Activated B cell treated with CpG ODN at 0.5 μM for 24 hours (primary cell): ENCODE results near the gene ERBB3. TPM values are rescaled to one million over a fixed set of nuclear protein-coding genes. Genes with fewer than 3 reads are reported as not detected.

Experiments
- ATAC-seq: fragments of 200-7000 bp; cut with Tn5 transposase; one replicate; pipeline ENCODE4 v1.10.0; 2021; ENCODE audit warnings: low read depth, mild to moderate bottlenecking, moderate library complexity
- CTCF ChIA-PET: fragments of 350-600 bp; sonication (Branson Sonifier 250); formaldehyde crosslinking; loops from one replicate; lab custom pipeline; 2021; ENCODE audit warnings: antibody characterized with exemption; lab: Charles Lee
- POLR2A ChIA-PET: fragments of 350-600 bp; sonication (Branson Sonifier 250); formaldehyde crosslinking; loops from one replicate; lab custom pipeline; 2021; ENCODE audit warnings: antibody characterized with exemption; lab: Charles Lee
- DNase-seq: peaks from one replicate; pipeline ENCODE4 v3.0.0; 2022
- H3K27ac Mint-ChIP-seq: one replicate; pipeline ENCODE4 v1.8.0; 2020; ENCODE audit warnings: mixed read lengths
- H3K27me3 Mint-ChIP-seq: one replicate; pipeline ENCODE4 v1.8.0; 2021; ENCODE audit warnings: mixed read lengths
- H3K36me3 Mint-ChIP-seq: one replicate; pipeline ENCODE4 v1.8.0; 2021; ENCODE audit warnings: low read depth, mixed read lengths
- H3K4me1 Mint-ChIP-seq: one replicate; pipeline ENCODE4 v1.8.0; 2021; ENCODE audit warnings: mixed read lengths
- H3K4me3 Mint-ChIP-seq: one replicate; pipeline ENCODE4 v1.8.0; 2020; ENCODE audit warnings: mild to moderate bottlenecking, mixed read lengths
- H3K9me3 Mint-ChIP-seq: one replicate; pipeline ENCODE4 v1.8.0; 2020; ENCODE audit warnings: mixed read lengths
- CTCF ChIP-seq: fragments of 200-600 bp; IDR thresholded peaks from one replicate; pipeline ENCODE4 v1.8.0; 2022; ENCODE audit warnings: antibody characterized with exemption, mild to moderate bottlenecking
- intact Hi-C: fragments of 100-400 bp; cut with micrococcal nuclease; formaldehyde crosslinking; loops from one replicate; pipeline ENCODE4 v1.15.1; 2024
- total RNA-seq: library from RNA; stranded (reverse); gene quantifications from 2 replicates; pipeline ENCODE4 v1.2.3, GENCODE V29; 2022

Gene ERBB3
- total RNA-seq, 1 donor from 2014 or later, result not detected

GRCh38 chr12:56134897-56135296 lies 54.9 kb downstream of the ERBB3 start:
- POLR2A ChIA-PET, result interaction anchor here (0.7 kb wide), 1 partner anchor 96 kb away, joined by 4 read pairs; no protein-coding TSS in a partner anchor
- ATAC-seq (no peak), DNase-seq (no peak)
- CTCF ChIA-PET, result no interaction called here
- no peak for TF ChIP-seq CTCF
- no peak overlapping the region for H3K4me3 Mint-ChIP-seq
- no peak overlapping the region for H3K27ac Mint-ChIP-seq
- H3K27me3 Mint-ChIP-seq, result no peaks in the 10 kb centered on the region
- intact Hi-C loops, result no loop called here
- H3K36me3 Mint-ChIP-seq, result peaks cover 85% of the 10 kb centered on the region
- peaks cover 25% of the 10 kb centered on the region for H3K4me1 Mint-ChIP-seq
- H3K9me3 Mint-ChIP-seq, result no peaks in the 10 kb centered on the region

GRCh38 chr12:56137853-56138571 lies 58.0 kb downstream of the ERBB3 start:
- ATAC-seq (no peak), DNase-seq (no peak)
- intact Hi-C loops, result no loop called here
- POLR2A ChIA-PET, result interaction anchor here (0.6 to 2.6 kb wide), 3 partner anchors 10 to 1322 kb away, joined by 3 to 19 read pairs (median 7); partner anchors contain the start of genes ESYT1 and MYL6B
- CTCF ChIA-PET, result interaction anchor here (1.3 kb wide), 1 partner anchor 10 kb away, joined by 4 read pairs; the partner anchor contains the start of gene ESYT1
- H3K27ac Mint-ChIP-seq, result no peak overlapping the region
- no peaks in the 10 kb centered on the region for H3K9me3 Mint-ChIP-seq
- H3K4me3 Mint-ChIP-seq, result no peak overlapping the region
- H3K27me3 Mint-ChIP-seq, result no peaks in the 10 kb centered on the region
- peaks cover 4% of the 10 kb centered on the region for H3K4me1 Mint-ChIP-seq
- TF ChIP-seq CTCF, result no peak
- H3K36me3 Mint-ChIP-seq, result peaks cover 85% of the 10 kb centered on the region

DNA sequence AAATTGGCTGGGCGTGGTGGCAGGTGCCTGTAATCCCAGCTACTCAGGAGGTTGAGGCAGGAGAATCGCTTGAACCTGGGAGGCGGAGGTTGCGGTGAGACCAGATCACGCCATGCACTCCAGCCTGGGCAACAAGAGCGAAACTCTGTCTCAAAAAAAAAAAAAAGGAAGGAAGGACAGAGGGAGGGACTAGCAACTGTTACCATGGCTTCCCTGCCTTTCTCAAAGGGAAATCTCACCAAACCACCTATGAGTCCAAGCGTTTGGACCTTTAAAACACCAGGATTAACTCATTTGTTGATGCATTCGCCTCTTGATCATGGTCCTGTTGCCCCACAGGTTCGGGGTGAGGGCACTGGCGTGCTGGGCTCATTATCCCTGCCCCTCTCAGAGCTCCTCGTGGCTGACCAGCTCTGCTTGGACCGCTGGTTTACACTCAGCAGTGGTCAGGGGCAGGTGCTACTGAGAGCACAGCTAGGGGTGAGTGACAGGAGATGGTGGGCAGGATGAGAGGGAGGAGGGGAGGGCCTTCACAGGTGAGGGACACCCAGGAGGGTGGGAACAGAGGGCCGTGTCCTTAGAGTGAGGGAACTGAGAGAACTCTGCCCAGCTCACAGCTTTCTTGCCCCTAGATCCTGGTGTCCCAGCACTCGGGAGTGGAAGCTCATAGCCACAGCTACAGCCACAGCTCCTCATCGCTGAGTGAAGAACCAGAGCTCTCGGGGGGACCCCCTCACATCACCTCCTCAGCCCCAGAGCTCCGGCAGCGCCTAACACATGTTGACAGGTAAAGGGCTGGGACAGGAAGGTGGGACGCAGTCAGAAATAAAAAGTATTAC lies 62.2 kb downstream of the ERBB3 start:
- no peak for TF ChIP-seq CTCF
- Mint-ChIP-seq H3K9me3 (no peaks in the 10 kb centered on the region), H3K27me3 (no peaks in the 10 kb centered on the region), H3K27ac (peak overlapping the region; percentile 8), H3K4me1 (peaks cover 15% of the 10 kb centered on the region), H3K4me3 (no peak overlapping the region), H3K36me3 (peaks cover 79% of the 10 kb centered on the region)
- no peak for ATAC-seq
- DNase-seq, result no peak
- intact Hi-C loops, result no loop called here
- ChIA-PET CTCF (no interaction called here), POLR2A (interaction anchor here (0.6 to 1.8 kb wide), 6 partner anchors 9 to 253 kb away, joined by 3 to 16 read pairs (median 4); partner anchors contain the start of gene MYL6)

GRCh38 chr12:56143217-56143616 lies 63.3 kb downstream of the ERBB3 start:
- intact Hi-C loops, result no loop called here
- Mint-ChIP-seq H3K36me3 (peaks cover 68% of the 10 kb centered on the region), H3K27ac (peak overlapping the region; percentile 20), H3K4me3 (no peak overlapping the region), H3K9me3 (no peaks in the 10 kb centered on the region), H3K27me3 (no peaks in the 10 kb centered on the region), H3K4me1 (peaks cover 15% of the 10 kb centered on the region)
- peak; percentile 34 for ATAC-seq
- no peak for TF ChIP-seq CTCF
- POLR2A ChIA-PET, result interaction anchor here (0.6 to 1.2 kb wide), 4 partner anchors 13 to 44 kb away, joined by 3 read pairs; partner anchors contain the start of gene ESYT1
- CTCF ChIA-PET, result interaction anchor here (1.4 to 1.6 kb wide), 2 partner anchors 13 to 17 kb away, joined by 3 read pairs; no protein-coding TSS in a partner anchor
- DNase-seq, result no peak
